UCSD-AML1 (cell line): ENCODE measurements around the gene ADIPOQ.
A peak's percentile ranks its signal among the peaks of the same experiment; 100 is the strongest.
"Not testable (repeated sequence)": the region's sequence is repeated elsewhere in the genome, so short reads cannot be mapped to it uniquely, and the experiment has no call there.

Source experiments
- DNase-seq: peaks from one replicate; lab custom pipeline; 2025; ENCODE audit not compliant: unreplicated experiment; lab: John Stamatoyannopoulos, UW

The ADIPOQ gene

DNA sequence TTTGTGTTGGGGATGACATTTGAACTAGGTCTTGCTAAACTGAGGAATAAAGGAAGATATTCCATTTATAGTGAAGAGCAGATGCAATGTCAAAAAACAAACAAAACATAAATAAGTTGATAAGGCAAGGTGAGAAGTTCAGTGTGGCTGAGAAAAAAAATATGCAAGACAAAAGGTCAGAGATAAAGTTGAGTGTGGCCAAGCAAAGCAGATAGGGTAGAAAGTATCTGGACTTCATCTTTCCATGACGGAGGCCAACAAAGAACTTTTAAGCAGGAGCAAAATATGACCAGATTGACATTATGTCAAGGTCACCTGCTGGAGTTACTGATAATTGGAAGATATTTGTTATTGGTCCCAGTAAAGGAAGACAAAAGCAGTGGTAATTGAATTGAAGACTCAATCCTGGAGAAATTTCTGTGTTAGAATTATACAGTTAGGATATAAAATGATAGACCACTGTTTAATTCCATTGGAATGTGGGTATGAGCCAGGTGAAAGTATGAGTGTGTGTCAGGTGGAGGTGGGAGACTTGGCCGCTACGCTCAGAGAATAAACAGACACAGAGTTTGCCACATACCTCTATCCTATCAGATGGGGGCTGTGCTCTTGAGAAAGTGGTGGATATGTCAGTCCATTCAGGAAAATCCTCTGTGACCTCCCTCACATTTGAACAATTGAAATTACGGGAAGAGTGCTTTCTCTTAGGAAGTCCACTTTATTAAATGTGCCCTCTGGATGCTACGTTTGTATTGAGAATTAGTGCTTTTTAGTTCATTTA lies 28.1 kb downstream of the ADIPOQ start:
- no peak for DNase-seq

DNA sequence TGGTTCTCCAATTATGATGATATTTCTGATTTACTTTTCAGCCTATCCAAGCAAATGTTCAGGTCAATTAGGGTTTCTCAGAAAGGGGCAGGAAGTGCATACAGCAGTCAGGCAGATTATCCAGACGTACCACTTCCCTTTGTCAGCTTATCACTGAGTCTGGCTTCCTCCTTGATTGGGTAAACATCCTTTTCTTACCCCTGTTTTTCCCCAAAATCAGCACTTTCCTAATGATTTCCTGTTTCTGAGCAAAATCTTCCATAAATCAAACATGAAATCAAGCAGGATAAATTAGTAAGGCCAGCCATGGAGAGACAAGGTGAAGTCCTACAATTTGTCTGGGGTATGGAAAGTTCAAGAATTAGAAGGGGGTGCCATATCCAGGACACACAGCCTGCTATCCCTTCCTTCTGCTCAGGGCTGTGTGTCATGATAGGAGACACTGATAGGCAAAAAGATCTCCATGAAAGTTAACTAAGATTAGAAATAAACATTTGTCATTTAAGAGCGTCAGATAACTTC lies 29.0 kb downstream of the ADIPOQ start:
- no peak for DNase-seq

DNA sequence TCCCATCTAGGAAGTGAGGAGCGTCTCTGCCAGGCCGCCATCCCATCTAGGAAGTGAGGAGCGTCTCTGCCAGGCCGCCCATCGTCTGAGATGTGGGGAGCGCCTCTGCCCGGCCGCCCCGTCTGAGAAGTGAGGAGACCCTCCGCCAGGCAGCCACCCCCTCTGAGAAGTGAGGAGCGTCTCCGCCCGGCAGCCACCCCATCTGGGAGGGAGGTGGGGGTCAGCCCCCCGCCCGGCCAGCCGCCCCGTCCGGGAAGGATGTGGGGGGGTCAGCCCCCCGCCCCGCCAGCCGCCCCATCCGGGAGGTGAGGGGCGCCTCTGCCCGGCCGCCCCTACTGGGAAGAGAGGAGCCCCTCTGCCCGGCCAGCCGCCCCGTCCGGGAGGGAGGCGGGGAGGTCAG lies 31.3 kb downstream of the ADIPOQ start:
- not testable (repeated sequence) for DNase-seq

DNA sequence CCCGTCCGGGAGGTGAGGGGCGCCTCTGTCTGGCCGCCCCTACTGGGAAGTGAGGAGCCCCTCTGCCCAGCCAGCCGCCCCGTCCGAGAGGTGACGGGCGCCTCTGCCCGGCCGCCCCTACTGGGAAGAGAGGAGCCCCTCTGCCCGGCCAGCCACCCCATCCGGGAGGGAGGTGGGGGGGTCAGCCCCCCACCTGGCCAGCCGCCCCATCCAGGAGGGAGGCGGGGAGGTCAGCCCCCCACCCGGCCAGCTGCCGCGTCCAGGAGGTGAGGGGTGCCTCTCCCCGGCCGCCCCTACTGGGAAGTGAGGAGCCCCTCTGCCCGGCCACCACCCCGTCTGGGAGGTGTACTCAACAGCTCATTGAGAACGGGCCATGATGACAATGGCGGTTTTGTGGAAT lies 31.7 kb downstream of the ADIPOQ start:
- DNase-seq: not testable (repeated sequence)

DNA sequence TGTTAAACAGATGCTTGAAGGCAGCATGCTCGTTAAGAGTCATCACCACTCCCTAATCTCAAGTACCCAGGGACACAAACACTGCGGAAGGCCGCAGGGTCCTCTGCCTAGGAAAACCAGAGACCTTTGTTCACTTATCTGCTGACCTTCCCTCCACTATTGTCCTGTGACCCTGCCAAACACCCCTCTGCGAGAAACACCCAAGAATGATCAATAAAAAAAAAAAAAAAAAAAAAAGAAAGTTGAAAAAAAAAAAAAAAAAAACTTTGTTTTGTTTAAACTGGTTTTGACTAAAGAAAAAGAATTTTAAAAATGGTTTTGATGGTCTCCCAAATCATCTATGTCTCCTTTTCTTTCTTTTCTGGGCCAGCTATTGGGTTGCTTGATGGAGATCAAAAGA lies 32.3 kb downstream of the ADIPOQ start:
- DNase-seq: not testable (repeated sequence)

DNA sequence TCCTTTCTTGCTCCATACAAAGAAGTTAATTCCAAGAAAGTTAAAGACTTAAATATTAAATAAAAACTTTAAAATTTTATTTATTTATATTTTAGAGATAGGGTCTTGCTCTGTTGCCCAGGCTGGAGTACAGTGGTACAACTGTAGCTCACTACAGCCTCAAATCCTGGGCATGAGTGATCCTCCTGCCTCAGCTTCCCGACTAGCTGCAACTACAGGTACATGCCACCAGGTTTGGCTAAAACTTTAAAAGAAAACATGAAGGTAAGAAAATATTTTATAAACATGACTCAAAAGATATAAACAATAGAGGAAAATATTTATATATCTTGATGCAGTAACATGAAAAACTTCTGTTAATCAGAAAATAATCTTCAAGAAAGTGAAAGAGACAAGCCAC lies 33.2 kb downstream of the ADIPOQ start:
- DNase-seq: no peak

DNA sequence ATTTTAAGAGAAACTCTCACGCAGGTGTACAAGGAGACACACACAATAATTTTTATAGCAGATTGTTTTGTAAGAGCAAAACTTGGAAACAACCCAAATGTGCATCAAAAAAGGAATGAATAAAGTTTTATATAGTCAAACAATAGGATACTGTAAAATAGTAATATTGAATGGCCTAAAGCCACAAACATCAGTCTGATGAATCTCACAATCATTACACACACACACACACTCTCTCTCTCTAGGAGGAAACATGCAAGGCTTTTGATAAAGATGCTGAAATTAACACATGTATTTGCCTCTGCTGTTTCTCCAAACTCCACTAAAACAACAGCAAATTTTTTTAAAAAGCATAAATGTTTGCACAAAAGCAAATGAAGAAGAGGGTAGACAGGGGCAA lies 37.3 kb downstream of the ADIPOQ start:
- no peak for DNase-seq

DNA sequence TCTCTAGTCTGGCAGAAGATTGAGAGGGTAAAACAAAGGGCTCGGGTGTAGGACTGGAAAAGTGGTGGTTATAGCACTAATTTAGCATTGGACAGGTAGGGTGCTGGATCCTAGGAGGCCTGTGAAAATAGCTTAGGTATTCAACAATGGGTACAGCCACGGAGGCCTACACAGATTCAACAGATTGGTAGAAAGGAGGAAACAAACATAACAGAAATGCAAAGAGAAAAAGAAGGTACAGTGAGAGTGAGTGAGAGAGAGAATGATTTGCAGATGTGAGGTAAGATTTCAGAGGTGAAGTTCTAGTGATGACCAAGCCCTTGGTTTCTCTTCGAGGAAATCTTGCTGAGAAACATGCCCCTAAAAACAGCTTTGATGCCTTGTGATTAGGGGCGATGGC lies 37.9 kb downstream of the ADIPOQ start:
- DNase-seq: no peak

DNA sequence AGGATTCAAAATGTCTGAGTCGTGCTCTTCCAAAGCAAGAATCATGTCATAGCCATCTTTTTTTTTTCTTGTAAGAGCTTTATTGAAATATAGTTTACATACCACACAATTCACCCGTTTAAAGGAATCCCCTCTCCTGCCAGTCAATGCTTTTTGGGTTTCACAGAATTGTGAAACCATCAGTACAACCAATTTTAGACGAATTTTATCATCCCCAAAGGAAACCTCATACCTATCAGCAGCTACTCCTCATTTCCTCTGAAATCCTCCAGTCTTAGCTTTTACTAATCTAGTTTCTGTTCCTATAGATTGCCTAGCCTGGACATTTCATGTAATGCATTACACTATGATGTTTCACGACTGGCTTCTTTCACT lies 39.6 kb downstream of the ADIPOQ start:
- DNase-seq: no peak

DNA sequence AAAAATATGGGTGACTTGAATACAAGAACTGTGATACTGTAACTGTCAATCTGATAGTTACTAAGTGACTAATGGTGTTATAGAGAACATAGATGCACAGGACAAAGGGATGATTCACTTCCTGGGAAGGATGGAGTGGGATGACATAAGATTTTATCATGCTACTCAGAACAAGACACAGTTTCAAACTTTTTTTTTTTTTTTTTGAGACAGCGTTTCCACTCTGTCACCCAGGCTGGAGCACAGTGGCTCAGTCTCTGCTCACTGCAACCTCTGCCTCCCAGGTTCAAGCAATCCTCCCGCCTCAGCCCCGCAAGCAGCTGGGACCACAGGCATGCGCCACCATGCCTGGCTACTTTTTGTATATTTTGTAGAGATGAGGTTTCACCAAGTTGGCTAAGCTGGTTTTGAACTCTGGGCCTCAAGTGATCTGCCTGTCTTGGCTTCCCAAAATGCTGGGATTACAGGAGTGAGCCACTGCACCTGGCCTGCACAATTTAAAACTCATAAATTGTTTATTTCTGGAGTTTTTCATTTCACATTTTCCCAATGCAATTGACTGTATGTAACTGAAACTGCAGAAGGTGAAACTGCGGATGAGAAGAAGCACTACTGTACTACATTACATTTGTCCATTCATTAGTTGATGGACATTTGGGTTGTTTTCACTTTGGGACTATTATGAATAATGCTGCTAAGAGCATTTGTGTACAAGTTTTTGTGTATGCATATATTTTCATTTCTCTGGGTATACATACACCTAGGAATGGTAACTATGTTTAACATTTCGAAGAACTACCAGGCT lies 40.6 kb downstream of the ADIPOQ start:
- DNase-seq: no peak

DNA sequence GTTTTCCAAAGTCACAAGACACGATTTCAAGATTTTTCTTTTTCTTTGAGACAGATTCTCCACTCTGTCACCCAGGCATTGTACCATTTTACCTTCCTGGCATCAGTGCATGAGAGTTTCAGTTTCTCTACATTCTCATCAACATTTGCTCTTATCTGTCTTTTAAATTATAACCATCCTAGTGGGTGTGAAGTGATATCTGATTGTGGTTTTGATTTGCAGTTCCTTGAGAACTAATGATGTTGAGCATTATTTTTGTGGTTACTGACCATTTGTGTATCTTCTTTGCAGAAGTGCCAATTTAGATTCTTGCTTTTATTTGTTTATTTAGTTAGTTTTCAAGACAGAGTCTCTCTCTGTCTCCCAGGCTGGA lies 41.2 kb downstream of the ADIPOQ start:
- DNase-seq: no peak

DNA sequence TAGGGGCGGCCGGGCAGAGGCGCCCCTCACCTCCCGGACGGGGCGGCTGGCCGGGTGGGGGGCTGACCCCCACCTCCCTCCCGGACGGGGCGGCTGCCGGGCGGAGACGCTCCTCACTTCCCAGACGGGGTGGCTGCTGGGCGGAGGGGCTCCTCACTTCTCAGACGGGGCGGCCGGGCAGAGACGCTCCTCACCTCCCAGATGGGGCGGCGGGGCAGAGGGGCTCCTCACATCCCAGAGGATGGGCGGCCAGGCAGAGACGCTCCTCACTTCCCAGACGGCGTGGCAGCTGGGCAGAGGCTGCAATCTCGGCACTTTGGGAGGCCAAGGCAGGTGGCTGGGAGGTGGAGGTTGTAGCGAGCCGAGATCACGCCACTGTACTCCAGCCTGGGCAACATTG lies 42.4 kb downstream of the ADIPOQ start:
- not testable (repeated sequence) for DNase-seq

DNA sequence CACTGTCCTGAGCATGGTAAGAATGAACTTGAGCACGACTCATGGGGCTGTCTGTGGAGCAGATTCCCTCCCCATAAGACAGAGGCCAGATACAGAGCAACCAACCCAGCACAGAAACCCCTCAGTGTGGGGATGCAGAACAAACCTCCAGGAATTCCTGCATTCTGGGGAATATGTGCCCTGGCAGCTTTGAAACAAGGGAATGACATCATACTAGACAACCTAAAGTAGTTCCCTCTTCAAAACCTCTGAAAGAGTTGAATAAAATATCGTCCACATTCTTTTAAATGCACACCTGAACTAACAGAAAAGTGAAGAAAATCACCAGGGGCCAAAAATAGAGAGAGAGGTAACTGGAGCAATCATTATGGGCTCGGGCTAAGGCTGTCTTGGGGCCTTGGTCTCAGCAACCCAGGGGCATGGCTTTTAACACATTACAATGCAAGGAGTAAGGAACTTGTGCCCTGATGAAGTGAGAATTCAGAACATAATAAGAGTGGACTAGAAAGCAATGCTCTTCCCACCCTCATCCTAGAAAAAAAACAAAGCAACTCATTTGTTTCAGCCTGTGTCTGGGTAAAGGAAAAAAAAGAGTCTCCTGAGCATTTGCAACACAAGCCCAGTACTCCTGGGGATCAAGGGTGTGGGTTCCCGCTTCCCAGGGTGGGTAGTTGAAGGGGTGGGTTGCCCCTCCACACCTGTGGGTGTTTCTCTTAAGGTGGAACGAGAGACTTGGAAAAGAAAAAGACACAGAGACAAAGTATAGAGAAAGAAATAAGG lies 43.9 kb downstream of the ADIPOQ start:
- no peak for DNase-seq

DNA sequence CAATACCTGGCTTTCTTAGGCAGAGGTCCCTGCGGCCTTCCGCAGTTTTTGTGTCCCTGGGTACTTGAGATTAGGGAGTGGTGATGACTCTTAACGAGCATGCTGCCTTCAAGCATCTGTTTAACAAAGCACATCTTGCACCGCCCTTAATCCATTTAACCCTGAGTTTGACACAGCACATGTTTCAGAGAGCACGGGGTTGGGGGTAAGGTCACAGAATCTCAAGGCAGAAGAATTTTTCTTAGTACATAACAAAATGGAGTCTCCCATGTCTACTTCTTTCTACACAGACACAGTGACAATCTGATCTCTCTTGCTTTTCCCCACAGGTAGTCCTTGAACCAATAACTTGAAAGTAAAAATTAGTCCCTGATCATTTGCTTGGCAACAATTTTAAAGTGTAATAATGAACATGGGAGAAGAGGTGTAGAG lies 45.0 kb downstream of the ADIPOQ start:
- not testable (repeated sequence) for DNase-seq

DNA sequence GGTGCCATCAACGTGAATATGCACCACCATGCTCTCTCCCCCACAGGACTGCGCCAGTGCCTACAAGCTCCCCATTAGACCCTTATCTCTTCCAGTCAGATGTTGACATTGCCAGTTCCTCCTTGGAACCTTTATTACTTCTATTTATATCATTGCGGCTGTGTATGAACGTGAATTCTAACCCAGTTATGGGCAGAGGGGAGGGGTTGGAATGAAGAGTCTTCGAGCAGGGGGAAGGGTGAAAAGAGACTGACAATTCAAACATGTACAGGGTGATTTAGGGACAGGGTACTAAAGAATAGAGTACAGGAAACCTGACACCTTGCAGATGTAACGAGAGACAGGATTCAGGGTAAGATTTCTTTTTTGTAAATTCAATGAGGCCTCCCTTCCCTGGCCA lies 46.1 kb downstream of the ADIPOQ start:
- DNase-seq: peak; percentile 50

DNA sequence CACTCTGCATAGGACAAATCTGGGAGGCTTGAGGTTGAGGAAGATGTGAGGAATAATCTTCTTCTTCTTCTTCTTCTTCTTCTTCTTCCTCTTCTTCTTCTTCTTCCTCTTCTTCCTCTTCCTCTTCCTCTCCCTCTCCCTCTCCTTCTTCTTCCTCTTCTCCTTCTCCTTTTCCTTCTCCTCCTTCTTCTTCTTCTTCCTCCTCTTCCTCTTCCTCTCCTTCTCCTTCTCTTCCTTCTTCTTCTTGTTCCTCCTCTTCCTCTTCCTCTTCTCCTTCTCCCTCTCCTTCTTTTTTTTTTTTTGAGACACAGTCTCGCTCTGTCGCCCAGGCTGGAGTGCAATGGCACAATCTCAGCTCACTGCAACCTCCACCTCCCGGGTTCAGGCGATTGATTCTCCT lies 47.2 kb downstream of the ADIPOQ start:
- DNase-seq: not testable (repeated sequence)

DNA sequence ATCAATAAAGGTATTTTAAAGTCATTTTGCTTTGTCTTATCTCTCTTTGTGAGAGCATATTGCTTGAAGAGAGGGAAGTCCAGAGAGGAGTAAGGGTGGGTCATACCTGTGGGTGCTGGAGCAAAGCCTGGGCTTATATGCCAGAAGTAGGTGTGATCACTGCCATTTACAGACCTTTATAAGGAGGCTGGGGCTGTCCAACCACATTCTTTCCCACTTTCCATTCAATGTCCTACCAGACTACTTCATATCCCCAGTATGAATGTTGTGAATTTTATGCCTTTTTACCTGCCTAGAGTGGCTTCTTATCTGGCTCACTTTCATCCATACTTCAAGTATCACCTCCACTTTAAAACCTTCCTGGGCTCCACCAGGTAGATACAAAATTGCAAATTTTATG lies 48.4 kb downstream of the ADIPOQ start:
- no peak for DNase-seq

DNA sequence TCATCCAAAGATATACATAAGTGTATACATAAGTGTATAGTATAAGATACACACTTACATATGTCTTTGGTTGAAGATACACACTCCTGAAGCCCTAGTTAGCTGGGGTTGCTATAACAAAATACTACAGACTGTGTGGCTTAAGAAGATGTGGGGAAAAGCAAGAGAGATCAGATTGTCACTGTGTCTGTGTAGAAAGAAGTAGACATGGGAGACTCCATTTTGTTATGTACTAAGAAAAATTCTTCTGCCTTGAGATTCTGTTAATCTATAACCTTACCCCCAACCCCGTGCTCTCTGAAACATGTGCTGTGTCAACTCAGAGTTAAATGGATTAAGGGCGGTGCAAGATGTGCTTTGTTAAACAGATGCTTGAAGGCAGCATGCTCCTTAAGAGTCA lies 50.6 kb downstream of the ADIPOQ start:
- not testable (repeated sequence) for DNase-seq

DNA sequence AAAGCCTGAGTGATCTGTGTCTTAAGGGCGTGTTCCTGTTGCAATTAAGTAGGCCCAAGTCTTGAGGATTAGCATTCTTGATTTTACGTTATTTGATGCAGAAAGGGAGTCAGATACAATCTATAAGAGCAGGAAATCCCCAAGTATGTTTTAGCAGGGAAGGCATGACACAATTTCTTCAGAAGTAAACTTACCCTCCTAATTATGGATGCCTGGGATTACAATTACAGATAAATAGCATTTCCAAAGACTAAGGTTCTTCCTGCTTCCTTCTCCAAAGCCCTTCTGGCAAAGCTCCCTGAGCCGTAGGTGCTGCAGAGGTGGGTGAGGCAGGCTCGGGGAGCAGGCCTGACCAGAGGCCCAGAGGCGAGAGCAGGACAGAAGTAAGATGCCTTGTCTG lies 52.9 kb downstream of the ADIPOQ start:
- no peak for DNase-seq

DNA sequence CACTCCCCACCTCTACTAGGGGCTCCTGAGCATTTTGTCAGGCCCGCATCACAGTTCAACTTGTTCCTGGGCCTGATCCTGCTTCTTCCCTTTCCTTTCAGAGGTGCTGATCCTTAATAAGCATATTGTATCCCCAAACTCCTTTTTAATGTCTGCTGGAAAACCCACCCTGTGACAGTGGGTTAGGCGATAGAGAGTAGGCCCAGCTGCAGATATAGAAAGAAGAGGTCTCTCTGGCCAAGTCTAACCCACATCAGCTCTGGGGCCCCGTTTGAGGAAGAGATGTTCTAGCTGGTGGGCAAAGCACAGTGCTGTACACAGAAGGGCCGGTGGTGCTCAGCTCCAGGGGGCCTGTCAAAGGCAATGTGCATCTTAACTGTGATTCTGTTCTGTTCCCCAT lies 53.5 kb downstream of the ADIPOQ start:
- no peak for DNase-seq

DNA sequence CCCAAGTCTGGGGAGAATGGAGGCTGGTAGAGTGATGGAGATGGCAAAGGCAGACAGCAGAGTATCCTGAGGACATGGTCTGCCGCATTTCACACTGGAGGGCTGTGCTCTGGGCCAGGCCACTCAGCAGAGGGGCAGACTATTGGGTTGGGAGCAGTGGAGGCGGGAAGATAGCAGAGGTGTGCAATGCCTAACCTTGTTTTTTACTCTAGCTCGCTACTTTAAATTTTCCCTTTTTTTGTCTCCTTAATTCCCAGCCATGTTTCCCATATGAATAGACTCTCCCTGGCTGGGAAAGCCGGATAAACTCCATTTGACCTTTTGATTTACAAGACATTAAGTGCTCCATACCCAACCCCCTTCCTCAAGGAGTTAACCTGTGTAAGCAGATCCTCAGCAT lies 54.4 kb downstream of the ADIPOQ start:
- no peak for DNase-seq
